NT2/D1 (cell line): ENCODE results near the gene UBR1.

ENCODE experiments used
- DNase-seq: peaks from one replicate; pipeline ENCODE4 v3.0.0-alpha.2; 2011; ENCODE audit warnings: low read depth, low spot score
- H3K27me3 ChIP-seq: 2 replicates; pipeline ENCODE4 v1.6.0; 2011; ENCODE audit warnings: mild to moderate bottlenecking; ENCODE audit not compliant: insufficient read length, insufficient read depth
- H3K36me3 ChIP-seq: 2 replicates; pipeline ENCODE4 v1.6.1; 2011; ENCODE audit warnings: mild to moderate bottlenecking, low read length, mixed read lengths; ENCODE audit not compliant: insufficient read depth, insufficient read length
- H3K4me1 ChIP-seq: 2 replicates; pipeline ENCODE4 v1.5.1; 2011; ENCODE audit not compliant: insufficient read depth, insufficient read length
- H3K4me3 ChIP-seq: 2 replicates; pipeline ENCODE4 v1.5.1; 2011; ENCODE audit warnings: low read depth; ENCODE audit not compliant: insufficient read length
- H3K9ac ChIP-seq: 2 replicates; pipeline ENCODE4 v1.6.0; 2011; ENCODE audit warnings: low read depth; ENCODE audit not compliant: insufficient read length
- H3K9me3 ChIP-seq: 2 replicates; pipeline ENCODE4 v1.5.1; 2011; ENCODE audit warnings: mild to moderate bottlenecking, low read length; ENCODE audit not compliant: insufficient read depth
- SUZ12 ChIP-seq: IDR thresholded peaks from 2 replicates; pipeline ENCODE4 v1.6.1; 2011; ENCODE audit not compliant: insufficient read length, insufficient read depth; ENCODE audit errors: extremely low read depth
- YY1 ChIP-seq: IDR thresholded peaks from 2 replicates; pipeline ENCODE4 v1.6.1; 2011; ENCODE audit not compliant: insufficient read length, insufficient read depth
- ZNF274 ChIP-seq: IDR thresholded peaks from 2 replicates; pipeline ENCODE4 v1.6.1; 2011; ENCODE audit warnings: mild to moderate bottlenecking, low read depth, low read length

The UBR1 gene

DNA sequence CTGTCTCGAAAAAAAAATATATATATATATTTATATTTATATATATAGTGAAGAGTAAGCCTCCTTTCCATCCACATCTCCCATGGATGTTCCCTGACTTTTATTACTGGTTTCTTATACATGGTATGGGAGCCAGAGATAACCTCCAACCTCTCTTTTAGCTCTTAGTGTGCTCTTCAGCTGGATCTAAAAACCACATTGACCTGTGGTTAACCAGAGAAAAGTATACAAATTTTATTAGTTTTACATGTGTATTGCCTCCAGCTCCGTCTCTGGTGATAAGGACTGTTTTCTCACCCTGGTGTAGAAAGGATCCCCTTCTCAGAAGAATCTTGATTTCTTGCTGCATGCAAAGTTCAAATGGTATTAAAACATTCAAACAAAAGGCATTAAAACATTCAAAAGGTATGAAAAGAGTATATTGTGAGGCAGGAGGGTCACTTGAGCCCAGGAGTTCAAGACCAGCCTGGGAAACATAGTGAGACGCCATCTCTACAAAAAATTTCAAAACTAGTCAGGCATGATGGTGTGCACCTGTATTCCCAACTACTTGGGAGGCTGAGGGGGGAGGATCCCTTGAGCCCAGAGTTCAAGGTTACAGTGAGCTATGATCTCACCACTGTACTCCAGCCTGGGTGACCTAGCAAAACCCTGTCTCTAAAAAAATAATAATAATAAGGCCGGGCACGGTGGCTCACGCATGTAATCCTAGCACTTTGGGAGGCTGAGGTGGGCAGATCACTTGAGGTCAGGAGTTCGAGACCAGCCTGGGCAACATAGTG lies 171.8 kb downstream of the UBR1 start:
- no peak for TF ChIP-seq ZNF274
- no peak for TF ChIP-seq YY1
- no peak for TF ChIP-seq SUZ12
- Histone ChIP-seq H3K36me3 (no peaks in the 10 kb centered on the region), H3K4me1 (no peaks in the 10 kb centered on the region), H3K27me3 (no peaks in the 10 kb centered on the region), H3K9ac (no peak overlapping the region), H3K9me3 (no peaks in the 10 kb centered on the region), H3K4me3 (no peak overlapping the region)
- no peak for DNase-seq

GRCh38 chr15:42932833-42933515 lies 172.9 kb downstream of the UBR1 start:
- no peaks in the 10 kb centered on the region for H3K36me3 ChIP-seq
- TF ChIP-seq ZNF274, result no peak
- TF ChIP-seq YY1, result no peak
- H3K4me3 ChIP-seq, result no peak overlapping the region
- H3K9ac ChIP-seq, result no peak overlapping the region
- H3K9me3 ChIP-seq, result no peaks in the 10 kb centered on the region
- DNase-seq, result no peak
- no peaks in the 10 kb centered on the region for H3K27me3 ChIP-seq
- H3K4me1 ChIP-seq, result no peaks in the 10 kb centered on the region

- DNase-seq, result no peak
- Histone ChIP-seq H3K9ac (no peak overlapping the region), H3K4me1 (no peaks in the 10 kb centered on the region), H3K4me3 (no peak overlapping the region), H3K9me3 (no peaks in the 10 kb centered on the region), H3K27me3 (no peaks in the 10 kb centered on the region), H3K36me3 (no peaks in the 10 kb centered on the region)
- TF ChIP-seq ZNF274, result no peak
Measured at GRCh38 chr15:42931702-42932486, 173.9 kb downstream of the UBR1 start.

DNA sequence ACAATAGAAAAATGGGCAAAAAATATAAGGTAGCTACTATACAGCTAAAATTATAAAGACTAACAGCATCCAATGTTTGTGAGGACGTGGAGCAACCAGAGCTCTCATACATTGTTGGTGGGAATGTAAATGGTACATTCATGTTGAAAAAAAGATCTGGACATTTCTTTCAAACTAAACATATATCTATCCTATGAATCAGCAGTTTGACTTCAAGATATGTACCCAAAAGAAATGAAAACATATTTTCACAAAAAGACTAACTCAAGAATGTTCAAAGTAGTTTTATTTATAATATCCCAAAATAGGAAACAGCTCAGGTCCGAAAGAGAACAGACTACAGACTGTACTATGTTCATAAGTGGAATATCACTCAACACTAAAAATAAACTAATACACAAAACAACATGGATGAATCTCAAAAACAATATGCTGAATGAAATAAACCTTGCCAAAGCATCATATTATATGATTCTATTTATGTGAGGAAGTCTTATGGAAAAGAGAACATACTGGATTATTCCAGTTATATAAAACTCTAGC lies 176.5 kb downstream of the UBR1 start:
- TF ChIP-seq SUZ12, result no peak
- TF ChIP-seq YY1, result no peak
- no peak for TF ChIP-seq ZNF274

DNA sequence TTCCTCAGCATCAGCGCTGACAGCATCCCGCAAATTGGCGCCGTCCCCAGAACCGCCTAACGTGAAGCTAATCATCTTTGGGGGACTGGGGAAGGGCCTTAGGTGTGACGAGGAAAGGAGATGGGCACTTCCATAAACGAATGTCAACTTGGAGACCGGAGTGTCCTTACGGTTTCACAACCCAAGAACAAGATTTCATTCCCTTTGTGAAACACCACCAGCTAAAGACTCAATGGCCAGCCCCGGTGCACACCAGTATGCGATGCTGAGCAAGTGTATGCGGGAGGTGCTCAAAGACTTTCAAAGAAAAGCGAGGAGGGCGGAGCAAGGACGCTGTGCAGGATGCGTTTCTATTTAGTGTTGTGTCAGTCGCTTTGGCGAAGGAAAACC lies 184.5 kb downstream of the UBR1 start:
- TF ChIP-seq ZNF274, result no peak
- TF ChIP-seq SUZ12, result no peak
- no peak for TF ChIP-seq YY1
- peak overlapping the region; percentile 67 for H3K4me3 ChIP-seq
- H3K9me3 ChIP-seq, result no peaks in the 10 kb centered on the region
- H3K27me3 ChIP-seq, result peaks cover 32% of the 10 kb centered on the region
- H3K36me3 ChIP-seq, result no peaks in the 10 kb centered on the region
- no peak for DNase-seq
- peak overlapping the region; percentile 4 for H3K9ac ChIP-seq
- H3K4me1 ChIP-seq, result no peaks in the 10 kb centered on the region

More for the DNA sequence above, 176.5 kb downstream of the UBR1 start:
- no peak overlapping the region for H3K9ac ChIP-seq
- no peak overlapping the region for H3K4me3 ChIP-seq
- no peaks in the 10 kb centered on the region for H3K9me3 ChIP-seq
- H3K4me1 ChIP-seq, result no peaks in the 10 kb centered on the region
- H3K27me3 ChIP-seq, result no peaks in the 10 kb centered on the region
- no peak for DNase-seq
- no peaks in the 10 kb centered on the region for H3K36me3 ChIP-seq

- peak within 1 kb of the TSS; percentile 78 for H3K4me3 ChIP-seq
- peaks cover 32% of the 10 kb centered on the region for H3K27me3 ChIP-seq
- H3K9me3 ChIP-seq, result no peaks in the 10 kb centered on the region
- peak; percentile 94 for DNase-seq
- H3K36me3 ChIP-seq, result no peaks in the 10 kb centered on the region
- no peaks in the 10 kb centered on the region for H3K4me1 ChIP-seq
- H3K9ac ChIP-seq, result peak within 1 kb of the TSS; percentile 69
- TF ChIP-seq ZNF274, result no peak
- TF ChIP-seq YY1, result no peak
- TF ChIP-seq SUZ12, result no peak
Measured at GRCh38 chr15:42920519-42921341, 185.1 kb downstream of the UBR1 start, which contains the start of gene TTBK2. Gene TTBK2 (minus strand): TSS chr15:42920778. CDS start chr15:42878617, 42,161 bp downstream.
